ENCODE measurements around the gene SLCO1B3. TPM values are rescaled to one million over a fixed set of nuclear protein-coding genes. Genes with fewer than 3 reads are reported as not detected.

SLCO1B3 gene, protein sequence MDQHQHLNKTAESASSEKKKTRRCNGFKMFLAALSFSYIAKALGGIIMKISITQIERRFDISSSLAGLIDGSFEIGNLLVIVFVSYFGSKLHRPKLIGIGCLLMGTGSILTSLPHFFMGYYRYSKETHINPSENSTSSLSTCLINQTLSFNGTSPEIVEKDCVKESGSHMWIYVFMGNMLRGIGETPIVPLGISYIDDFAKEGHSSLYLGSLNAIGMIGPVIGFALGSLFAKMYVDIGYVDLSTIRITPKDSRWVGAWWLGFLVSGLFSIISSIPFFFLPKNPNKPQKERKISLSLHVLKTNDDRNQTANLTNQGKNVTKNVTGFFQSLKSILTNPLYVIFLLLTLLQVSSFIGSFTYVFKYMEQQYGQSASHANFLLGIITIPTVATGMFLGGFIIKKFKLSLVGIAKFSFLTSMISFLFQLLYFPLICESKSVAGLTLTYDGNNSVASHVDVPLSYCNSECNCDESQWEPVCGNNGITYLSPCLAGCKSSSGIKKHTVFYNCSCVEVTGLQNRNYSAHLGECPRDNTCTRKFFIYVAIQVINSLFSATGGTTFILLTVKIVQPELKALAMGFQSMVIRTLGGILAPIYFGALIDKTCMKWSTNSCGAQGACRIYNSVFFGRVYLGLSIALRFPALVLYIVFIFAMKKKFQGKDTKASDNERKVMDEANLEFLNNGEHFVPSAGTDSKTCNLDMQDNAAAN
- total RNA-seq (2014; rRNA removed) (13.2 and 14.2 TPM in 2 replicates), Bru-seq, nascent RNA (percentile 53 among the genes with signal in this experiment), BruChase-seq, experiment 1, labeled RNA remaining after a 6-hour chase (percentile 80 among the genes with signal in this experiment), BruChase-seq, experiment 2, labeled RNA remaining after a 2-hour chase (percentile 74 among the genes with signal in this experiment)
- long read RNA-seq, partial matches to known transcripts = 7 of 38 reads
- long read RNA-seq, other reads (novel, unspliced or antisense) = 31 of 38 reads

DNA sequence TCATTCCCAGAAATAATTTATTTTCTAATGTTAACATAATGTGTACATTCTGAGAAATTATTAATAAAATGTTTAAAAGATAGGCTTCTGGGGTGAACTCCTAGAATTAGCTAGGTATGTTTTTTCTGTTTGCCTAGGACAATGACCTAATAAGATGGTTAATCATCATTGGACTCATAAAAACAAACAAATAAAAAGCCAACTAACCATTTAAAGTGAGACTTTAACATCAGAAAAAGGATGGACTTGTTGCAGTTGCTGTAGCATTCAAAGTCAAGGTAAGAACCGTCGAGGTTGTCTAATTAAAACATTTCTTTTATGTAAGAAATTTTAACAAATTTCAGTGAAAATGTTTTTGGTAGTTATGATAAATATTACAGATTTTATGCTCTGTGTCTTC lies at the start of gene SLCO1B3:
TSS of gene SLCO1B3 (plus strand) at position 219 of the 400 bp plus-strand sequence. CDS start 5,034 bp downstream, outside the sequence.
- CTCF ChIA-PET = interaction anchor here (0.7 kb wide), 1 partner anchor 95 kb away, joined by 4 read pairs; no protein-coding TSS in a partner anchor
- peaks cover 51% of the 10 kb centered on the region for H3K79me2 ChIP-seq (ENCODE audit: low read length)
- peak; percentile 59 for DNase-seq
- TF ChIP-seq EZH2phosphoT487 (IDR thresholded peaks at IDR 0.05; ENCODE audit: borderline replicate concordance, low read length) (no peak), EZH2 (IDR thresholded peaks at IDR 0.05; ENCODE audit: low read length, unreplicated experiment) (no peak), CTCF (conservative IDR thresholded peaks at IDR 0.05; ENCODE audit: low read depth, low read length) (no peak)
- ATAC-seq = peak; percentile 60
- no peaks in the 10 kb centered on the region for H3K9me3 ChIP-seq (ENCODE audit: low read length)
- H3K4me1 ChIP-seq (ENCODE audit: insufficient read depth, low read length) = peaks cover 25% of the 10 kb centered on the region
- H3K27me3 ChIP-seq (ENCODE audit: low read length) = no peaks in the 10 kb centered on the region
- no peaks in the 10 kb centered on the region for H3F3A ChIP-seq (ENCODE audit: low read length, unreplicated experiment)
- BruUV-seq (replicated peaks) = no TSS peak
- no peak within 1 kb of the TSS for H2AFZ ChIP-seq (ENCODE audit: low read length)
- H3K4me2 ChIP-seq (ENCODE audit: low read length) = peak within 1 kb of the TSS; percentile 67
- no peak within 1 kb of the TSS for H3K9ac ChIP-seq (ENCODE audit: low read length)
- H3K4me3 ChIP-seq (ENCODE audit: low read length) = no peak within 1 kb of the TSS
- peaks cover 16% of the 10 kb centered on the region; the same call in 1 of the 2 replicates for H4K20me1 ChIP-seq (ENCODE audit: low read length)
- H3K27ac ChIP-seq (ENCODE audit: low read length) = peak within 1 kb of the TSS; percentile 68
- H3K36me3 ChIP-seq (ENCODE audit: low read depth, low read length) = peaks cover 11% of the 10 kb centered on the region
- intact Hi-C loops (cut with micrococcal nuclease) = loop anchor here (5.0 kb wide), 1 partner anchor 72 kb away; no protein-coding TSS in a partner anchor
- no peaks in the 10 kb centered on the region for H3K9me2 ChIP-seq (replicated peaks; ENCODE audit: low read length)
- POLR2A ChIA-PET (ENCODE audit: unreplicated experiment) = no interaction called here

- H3K79me2 ChIP-seq (ENCODE audit: low read length) = no peaks in the 10 kb centered on the region
- no peaks in the 10 kb centered on the region for H3F3A ChIP-seq (ENCODE audit: low read length, unreplicated experiment)
- ATAC-seq = no peak
- TF ChIP-seq CTCF (conservative IDR thresholded peaks at IDR 0.05; ENCODE audit: low read depth, low read length) = no peak
- TF ChIP-seq EZH2phosphoT487 (IDR thresholded peaks at IDR 0.05; ENCODE audit: borderline replicate concordance, low read length) = no peak
- no peak for TF ChIP-seq EZH2 (IDR thresholded peaks at IDR 0.05; ENCODE audit: low read length, unreplicated experiment)
- H3K9me3 ChIP-seq (ENCODE audit: low read length) = no peaks in the 10 kb centered on the region
- ChIA-PET POLR2A (ENCODE audit: unreplicated experiment) (no interaction called here), CTCF (no interaction called here)
- H2AFZ ChIP-seq (ENCODE audit: low read length) = no peak overlapping the region
- no TSS peak for BruUV-seq (replicated peaks)
- no peak overlapping the region for H3K27ac ChIP-seq (ENCODE audit: low read length)
- no peak for DNase-seq
- H3K4me1 ChIP-seq (ENCODE audit: insufficient read depth, low read length) = no peaks in the 10 kb centered on the region
- H3K4me3 ChIP-seq (ENCODE audit: low read length) = no peak overlapping the region
- H3K9ac ChIP-seq (ENCODE audit: low read length) = no peak overlapping the region
- intact Hi-C loops (cut with micrococcal nuclease) = no loop called here
- H3K27me3 ChIP-seq (ENCODE audit: low read length) = no peaks in the 10 kb centered on the region
- H3K4me2 ChIP-seq (ENCODE audit: low read length) = no peak overlapping the region
- H3K9me2 ChIP-seq (replicated peaks; ENCODE audit: low read length) = no peaks in the 10 kb centered on the region
- peaks cover 11% of the 10 kb centered on the region; the same call in 1 of the 2 replicates for H3K36me3 ChIP-seq (ENCODE audit: low read depth, low read length)
- H4K20me1 ChIP-seq (ENCODE audit: low read length) = no peaks in the 10 kb centered on the region
Measured at GRCh38 chr12:20777420-20777819, 33.1 kb upstream of the SLCO1B3 start.

Measured in PC-3 (cell line).